Left lung (tissue), 10 donors: ENCODE data around the gene NDUFS8. TPM values are rescaled to one million over a fixed set of nuclear protein-coding genes. Genes with fewer than 3 reads are reported as not detected.

Experiments used
- ATAC-seq: fragments of 200-7000 bp; cut with Tn5 transposase; one replicate; pipeline ENCODE4 v1.9.1; 2020; ENCODE audit warnings: moderate library complexity
- DNase-seq, 4 donors: peaks; one replicate each; pipeline ENCODE4 v3.0.0-alpha.2; 2013 to 2020
- H3K27ac ChIP-seq, 2 donors: fragments of 200-600 bp; sonication (generic) in 1 of 2; one replicate each; pipeline versions ENCODE4 v1.5.0 to v1.8.0; 2020 to 2021
- H3K27me3 ChIP-seq, 2 donors: fragments of 200-600 bp; sonication (generic) in 1 of 2; one replicate each; pipeline versions ENCODE4 v1.5.0 to v1.8.0; 2020 to 2021
- H3K36me3 ChIP-seq, 2 donors: fragments of 200-600 bp; sonication (generic) in 1 of 2; one replicate each; pipeline versions ENCODE4 v1.5.0 to v1.8.0; 2020 to 2021
- H3K4me1 ChIP-seq, 2 donors: fragments of 200-600 bp; one replicate each; pipeline ENCODE4 v1.8.0; 2021
- H3K4me3 ChIP-seq, 2 donors: fragments of 200-600 bp; sonication (generic) in 1 of 2; one replicate each; pipeline versions ENCODE4 v1.5.0 to v1.8.0; 2020 to 2021; ENCODE audit warnings: mild to moderate bottlenecking in 1 of 2
- H3K9me3 ChIP-seq, 2 donors: fragments of 200-600 bp; sonication (generic) in 1 of 2; one replicate each; pipeline versions ENCODE4 v1.5.0 to v1.8.0; 2020 to 2021
- intact Hi-C, 2 donors: fragments of 100-400 bp; cut with DNase I; formaldehyde crosslinking; loops; one replicate each; pipeline versions ENCODE4 v1.11.2 to v1.14.2; 2022
- polyA plus RNA-seq, 6 donors: library from polyadenylated mRNA; unstranded; fragments of 120-200 nt; gene quantifications; one replicate each; pipeline ENCODE4 v1.2.1, GENCODE V29; 2013; ENCODE audit not compliant: insufficient read length in 6 of 6
- total RNA-seq, 2 donors: library from RNA; stranded (reverse); fragmentation: NEBNext Ultra II Directional; extraction: Animal tissue kit (Norgen Biotek cat#: 25700); gene quantifications; one replicate each; pipeline ENCODE4 v1.2.1, GENCODE V29; 2021
- TF ChIP-seq, protein P1 (sequence below), 2 donors: fragments of 200-600 bp; sonication (generic) in 1 of 2; IDR thresholded peaks; one replicate each; pipeline versions ENCODE4 v1.5.0 to v1.8.0; 2021; ENCODE audit warnings: antibody characterized with exemption in 2 of 2
- donor health status: DM: no; HTN: yes; CAD: no.
- donor health status: DM: no; HTN: no; CAD: no.

The NDUFS8 gene
- total and polyA plus RNA-seq, 8 donors = 44.8 to 151 (median 57.5) TPM

DNA sequence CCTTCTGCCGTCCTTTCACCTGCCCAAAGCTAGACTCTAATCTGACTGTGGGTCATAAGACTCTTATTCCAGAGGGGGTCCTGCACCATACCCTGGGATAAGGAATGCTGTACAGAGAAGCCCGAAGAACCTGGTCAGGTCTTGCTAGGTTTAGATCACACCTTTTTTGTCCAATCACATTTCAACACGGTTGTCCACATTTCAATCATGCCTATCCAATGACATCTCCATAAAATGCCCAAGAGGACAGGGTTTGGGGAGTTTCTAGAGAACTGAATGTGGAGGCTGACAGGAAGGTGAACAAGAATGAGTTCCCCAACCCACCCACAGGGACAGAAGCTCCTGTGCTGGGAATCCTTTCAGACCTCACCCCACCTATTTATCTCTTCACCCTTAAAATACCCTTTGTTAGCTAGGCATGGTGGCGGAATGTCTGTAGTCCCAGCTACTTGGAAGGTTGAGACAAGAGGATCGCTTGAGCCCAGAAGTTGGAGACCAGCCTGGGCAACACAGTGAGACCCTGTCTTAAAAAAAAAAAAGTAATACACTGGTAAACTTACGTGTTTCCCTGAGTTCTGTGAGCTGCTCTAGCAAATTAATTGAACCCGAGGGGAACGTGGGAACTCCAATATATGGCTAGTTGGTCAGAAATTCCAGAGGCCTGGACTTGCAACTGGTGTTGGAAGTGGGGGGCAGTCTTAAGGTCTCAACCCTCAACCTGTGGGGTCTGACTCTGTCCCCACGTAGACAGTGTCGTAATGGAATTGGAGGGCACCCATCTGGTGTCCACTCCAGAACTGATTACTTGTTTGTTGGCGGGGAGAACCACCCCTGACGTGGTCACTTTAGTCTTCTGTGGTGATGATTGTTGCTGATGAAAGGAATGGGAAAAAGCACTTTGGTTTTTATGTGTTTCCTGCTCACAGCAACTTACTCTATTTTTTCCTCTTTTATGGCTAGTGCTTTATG is 26.1 kb downstream of the NDUFS8 start:
- H3K36me3 ChIP-seq = peaks cover 0 to 59% of the 10 kb centered on the region in 2 donors
- DNase-seq (no peak), ATAC-seq (no peak)
- intact Hi-C loops = no loop called here
- H3K9me3 ChIP-seq = no peaks in the 10 kb centered on the region
- H3K4me3 ChIP-seq = no peak overlapping the region
- H3K27me3 ChIP-seq = no peaks in the 10 kb centered on the region
- TF ChIP-seq, protein P1, sequence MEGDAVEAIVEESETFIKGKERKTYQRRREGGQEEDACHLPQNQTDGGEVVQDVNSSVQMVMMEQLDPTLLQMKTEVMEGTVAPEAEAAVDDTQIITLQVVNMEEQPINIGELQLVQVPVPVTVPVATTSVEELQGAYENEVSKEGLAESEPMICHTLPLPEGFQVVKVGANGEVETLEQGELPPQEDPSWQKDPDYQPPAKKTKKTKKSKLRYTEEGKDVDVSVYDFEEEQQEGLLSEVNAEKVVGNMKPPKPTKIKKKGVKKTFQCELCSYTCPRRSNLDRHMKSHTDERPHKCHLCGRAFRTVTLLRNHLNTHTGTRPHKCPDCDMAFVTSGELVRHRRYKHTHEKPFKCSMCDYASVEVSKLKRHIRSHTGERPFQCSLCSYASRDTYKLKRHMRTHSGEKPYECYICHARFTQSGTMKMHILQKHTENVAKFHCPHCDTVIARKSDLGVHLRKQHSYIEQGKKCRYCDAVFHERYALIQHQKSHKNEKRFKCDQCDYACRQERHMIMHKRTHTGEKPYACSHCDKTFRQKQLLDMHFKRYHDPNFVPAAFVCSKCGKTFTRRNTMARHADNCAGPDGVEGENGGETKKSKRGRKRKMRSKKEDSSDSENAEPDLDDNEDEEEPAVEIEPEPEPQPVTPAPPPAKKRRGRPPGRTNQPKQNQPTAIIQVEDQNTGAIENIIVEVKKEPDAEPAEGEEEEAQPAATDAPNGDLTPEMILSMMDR (IDR thresholded peaks at IDR 0.05) = no peak
- no peaks in the 10 kb centered on the region for H3K4me1 ChIP-seq
- H3K27ac ChIP-seq = no peak overlapping the region

DNA sequence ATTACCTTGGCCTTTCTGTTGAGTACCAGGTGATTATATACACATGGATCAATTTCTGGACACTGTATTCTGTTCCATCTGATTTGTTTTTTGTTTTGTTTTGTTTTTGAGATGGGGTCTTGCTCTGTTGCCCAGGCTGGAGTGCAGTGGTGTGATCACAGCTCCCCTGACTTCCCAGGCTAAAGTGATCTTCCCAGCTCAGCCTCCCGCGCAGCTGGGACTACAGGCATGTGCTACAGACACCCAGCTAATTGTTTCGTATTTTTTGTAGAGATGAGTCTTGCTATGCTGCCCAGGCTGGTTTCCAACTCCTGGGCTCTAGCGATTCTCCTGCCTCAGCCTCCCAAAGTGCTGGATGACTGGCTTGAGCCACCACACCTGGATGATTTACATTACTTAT is 27.3 kb downstream of the NDUFS8 start:
- peaks cover 0 to 59% of the 10 kb centered on the region in 2 donors for H3K36me3 ChIP-seq
- DNase-seq (no peak), ATAC-seq (no peak)
- no peaks in the 10 kb centered on the region for H3K9me3 ChIP-seq
- TF ChIP-seq, protein P1 (IDR thresholded peaks at IDR 0.05) = no peak
- H3K27ac ChIP-seq = no peak overlapping the region
- no peak overlapping the region for H3K4me3 ChIP-seq
- H3K27me3 ChIP-seq = no peaks in the 10 kb centered on the region
- no peaks in the 10 kb centered on the region for H3K4me1 ChIP-seq
- intact Hi-C loops = no loop called here

GRCh38 chr11:68061508-68061907 is 31.0 kb downstream of the NDUFS8 start:
- H3K27me3 ChIP-seq = no peaks in the 10 kb centered on the region
- H3K4me1 ChIP-seq = no peaks in the 10 kb centered on the region
- TF ChIP-seq, protein P1 (IDR thresholded peaks at IDR 0.05) = no peak
- H3K4me3 ChIP-seq = no peak overlapping the region
- ATAC-seq (no peak), DNase-seq (no peak)
- peaks cover 4 to 73% of the 10 kb centered on the region in 2 donors for H3K36me3 ChIP-seq
- H3K27ac ChIP-seq = no peak overlapping the region
- no peaks in the 10 kb centered on the region for H3K9me3 ChIP-seq
- intact Hi-C loops = no loop called here

GRCh38 chr11:68064926-68065325 is 34.4 kb downstream of the NDUFS8 start:
- H3K4me1 ChIP-seq = no peaks in the 10 kb centered on the region
- H3K36me3 ChIP-seq = peaks cover 4 to 92% of the 10 kb centered on the region in 2 donors
- H3K4me3 ChIP-seq = no peak overlapping the region
- DNase-seq (no peak), ATAC-seq (no peak)
- TF ChIP-seq, protein P1 (IDR thresholded peaks at IDR 0.05) = no peak
- intact Hi-C loops = no loop called here
- H3K9me3 ChIP-seq = no peaks in the 10 kb centered on the region
- H3K27ac ChIP-seq = no peak overlapping the region
- no peaks in the 10 kb centered on the region for H3K27me3 ChIP-seq

- intact Hi-C loops = no loop called here
These were observed 35.4 kb downstream of the NDUFS8 start for GRCh38 chr11:68065841-68066240.

More at GRCh38 chr11:68065841-68066240, 35.4 kb downstream of the NDUFS8 start:
- no peaks in the 10 kb centered on the region for H3K4me1 ChIP-seq
- TF ChIP-seq, protein P1 (IDR thresholded peaks at IDR 0.05) = no peak
- peaks cover 4 to 99% of the 10 kb centered on the region in 2 donors for H3K36me3 ChIP-seq
- no peak overlapping the region for H3K27ac ChIP-seq
- no peaks in the 10 kb centered on the region for H3K9me3 ChIP-seq
- no peaks in the 10 kb centered on the region for H3K27me3 ChIP-seq
- DNase-seq (no peak), ATAC-seq (no peak)
- no peak overlapping the region for H3K4me3 ChIP-seq
